ENCODE measurements around the gene BTBD18.

The BTBD18 gene, protein sequence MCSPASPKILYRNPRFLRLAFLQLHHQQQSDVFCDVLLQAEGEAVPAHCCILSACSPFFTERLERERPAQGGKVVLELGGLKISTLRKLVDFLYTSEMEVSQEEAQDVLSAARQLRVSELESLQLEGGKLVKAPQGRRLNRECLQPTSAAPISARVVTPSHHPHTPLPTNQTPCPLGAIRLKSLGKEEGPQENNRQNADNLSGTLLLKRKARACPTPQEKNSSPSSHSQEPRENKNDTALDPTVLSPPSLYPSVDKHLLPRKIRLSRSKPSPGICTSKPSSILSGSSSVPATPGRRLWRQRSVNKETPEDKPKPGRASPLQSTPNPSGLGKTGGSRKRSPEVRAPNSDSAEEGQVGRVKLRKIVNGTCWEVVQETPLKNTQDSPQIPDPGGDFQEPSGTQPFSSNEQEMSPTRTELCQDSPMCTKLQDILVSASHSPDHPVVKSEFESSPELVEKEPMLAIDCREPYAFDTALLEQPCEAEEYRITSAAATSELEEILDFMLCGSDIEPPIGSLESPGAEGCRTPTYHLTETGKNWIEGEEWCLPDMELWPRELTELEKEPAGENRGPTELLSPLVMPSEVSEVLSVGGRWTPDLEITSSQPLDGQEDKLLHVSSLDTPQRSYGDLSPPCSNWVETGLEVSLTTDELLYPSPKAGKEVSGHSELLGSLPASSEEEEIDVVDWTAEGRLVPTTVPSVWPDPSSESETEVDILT

DNA sequence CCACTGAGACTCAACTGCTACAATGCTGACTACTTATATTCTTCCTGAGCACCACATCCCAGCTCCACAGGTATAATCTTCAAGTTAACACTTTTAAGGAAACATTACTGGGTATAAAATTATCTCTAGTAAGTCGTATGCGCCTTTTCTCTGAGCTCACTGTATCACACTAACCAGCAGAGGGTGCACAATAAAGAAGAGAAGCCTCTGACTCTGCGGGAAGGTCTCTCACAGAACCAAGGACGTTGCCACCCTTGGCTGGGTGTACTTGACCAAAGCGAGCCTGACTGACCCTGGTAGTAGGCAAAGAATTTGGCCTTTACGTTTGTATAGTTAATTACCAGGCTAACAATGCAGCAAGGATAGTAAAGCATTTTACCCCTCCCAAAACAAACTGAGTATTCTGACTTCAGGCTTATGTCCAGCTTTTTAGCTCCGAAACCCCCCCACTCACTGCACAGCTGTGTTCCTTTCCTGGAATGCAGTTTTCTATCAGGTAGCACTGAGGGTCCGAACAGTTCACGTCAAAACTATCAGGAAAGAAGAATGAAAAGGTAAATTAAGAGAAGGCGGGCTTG lies at the start of gene BTBD18:
Gene BTBD18, minus strand, starts transcription at position 144 of the 578 bp plus-strand sequence. CDS start 631 bp downstream, outside the sequence.
- peak; percentile 6 for DNase-seq

DNA sequence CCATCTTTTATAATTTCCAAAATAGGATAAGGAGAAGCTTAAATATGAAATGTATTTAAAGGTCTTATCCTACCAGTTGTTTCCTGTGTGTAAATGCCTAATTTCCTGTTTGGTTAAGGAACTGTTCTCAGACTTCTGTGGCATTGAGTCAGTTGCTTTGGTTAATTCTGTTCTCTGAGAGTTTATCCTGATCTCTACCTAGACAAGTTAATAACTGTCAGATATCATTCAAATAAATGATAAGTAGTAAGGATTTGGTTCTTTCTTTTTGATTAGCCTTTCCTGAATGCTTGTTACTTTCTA lies 49.5 kb upstream of the BTBD18 start:
- no peak for DNase-seq

DNA sequence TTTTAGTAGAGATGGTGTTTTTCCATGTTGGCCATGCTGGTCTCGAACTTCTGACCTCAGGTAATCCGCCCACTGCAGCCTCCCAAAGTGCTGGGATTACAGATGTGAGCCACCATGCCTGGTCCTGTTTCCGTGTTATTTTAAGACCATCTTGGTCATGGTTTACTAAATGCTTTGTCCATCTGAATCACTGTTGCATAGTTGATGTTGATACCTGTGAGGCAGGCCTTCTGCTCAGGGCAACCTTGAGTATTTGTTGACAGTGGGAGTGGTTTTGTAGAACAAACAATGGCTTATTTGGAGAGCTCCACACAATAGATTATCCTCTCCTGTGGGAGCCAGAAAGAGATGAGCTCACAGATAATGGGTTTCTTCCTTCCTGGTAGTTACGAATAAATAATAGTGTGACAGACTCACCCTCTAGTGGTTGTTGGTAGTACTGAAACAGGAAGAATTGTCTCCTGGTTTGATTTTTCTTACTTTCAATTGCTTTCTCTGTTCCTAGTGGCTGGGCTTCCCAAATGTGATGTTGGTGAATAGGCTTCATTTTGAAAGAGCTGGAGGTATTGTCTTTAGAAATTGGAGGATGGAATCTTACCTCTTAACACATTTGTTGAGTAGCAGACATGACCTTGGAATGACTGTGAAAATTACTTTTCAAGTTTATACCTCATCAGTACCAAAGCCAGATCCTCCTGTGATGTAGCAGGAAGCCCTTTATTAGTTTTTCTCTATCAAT lies 49.0 kb upstream of the BTBD18 start:
- peak; percentile 96 for DNase-seq

DNA sequence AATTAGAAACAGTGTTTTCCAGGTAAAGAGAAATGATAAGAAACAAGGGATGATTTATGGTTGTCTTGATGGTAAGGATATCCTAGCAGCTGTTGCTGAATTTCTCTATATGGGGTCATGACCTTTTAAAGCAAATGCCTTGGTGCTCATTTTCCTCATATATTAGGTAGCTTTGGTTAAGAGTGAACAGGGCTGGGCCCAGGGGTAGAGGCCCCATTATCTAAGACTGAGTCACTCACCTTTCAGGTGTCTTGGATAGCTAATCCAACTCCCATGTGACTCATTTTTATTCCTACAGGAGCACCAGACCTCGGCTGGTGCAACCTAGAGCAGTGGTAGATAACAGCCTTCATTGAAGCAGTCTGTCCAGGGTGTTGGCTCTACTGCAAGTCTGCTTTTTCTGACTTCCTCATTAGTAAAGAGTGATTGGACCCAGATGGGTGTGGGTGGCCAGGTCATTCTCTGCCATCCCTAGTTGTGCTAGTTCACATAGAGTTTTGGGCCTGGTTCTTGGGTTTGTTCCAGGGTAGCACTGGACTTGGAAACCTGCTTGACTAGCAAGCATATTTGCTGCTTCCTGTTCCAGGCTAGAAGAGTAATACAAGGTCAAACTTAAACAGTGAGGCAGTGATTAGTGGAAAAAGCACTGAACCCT lies 47.4 kb upstream of the BTBD18 start:
- DNase-seq, result no peak

DNA sequence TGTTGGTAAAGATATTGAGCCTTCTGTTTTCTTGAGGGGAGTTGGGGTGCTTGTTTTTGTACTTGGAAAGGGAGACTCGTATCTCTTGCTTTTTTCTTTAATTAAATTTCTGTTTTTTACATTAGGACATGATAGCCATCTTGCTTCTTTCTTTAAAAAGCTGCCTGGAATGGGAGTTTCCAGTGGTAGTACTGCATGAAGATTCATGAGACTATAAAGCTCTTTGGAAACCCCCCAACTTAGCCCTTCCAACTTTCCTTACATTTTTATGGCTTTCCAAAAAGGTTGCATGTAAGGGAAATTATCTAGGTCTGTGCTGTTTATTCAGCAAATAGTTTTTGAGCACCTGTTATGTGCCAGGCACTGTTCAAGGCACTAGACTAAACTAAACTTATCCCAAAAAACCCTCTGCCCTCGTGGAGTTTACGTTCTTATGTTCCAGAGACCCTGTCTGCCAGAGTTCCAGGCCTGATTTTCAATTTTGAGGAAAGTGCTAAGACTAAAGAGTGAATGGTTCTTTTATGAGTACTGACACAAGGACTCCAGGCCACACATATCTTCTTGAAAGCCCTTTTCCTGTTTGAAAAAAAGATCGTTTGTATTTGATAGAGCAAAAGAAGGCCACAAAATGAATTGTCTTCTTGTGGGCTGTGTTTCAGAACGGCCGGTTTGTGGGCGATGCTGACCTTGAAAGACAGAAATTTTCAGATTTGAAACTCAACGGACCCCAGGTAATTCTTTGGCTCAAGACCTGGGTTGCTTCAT lies 41.9 kb upstream of the BTBD18 start:
- no peak for DNase-seq

DNA sequence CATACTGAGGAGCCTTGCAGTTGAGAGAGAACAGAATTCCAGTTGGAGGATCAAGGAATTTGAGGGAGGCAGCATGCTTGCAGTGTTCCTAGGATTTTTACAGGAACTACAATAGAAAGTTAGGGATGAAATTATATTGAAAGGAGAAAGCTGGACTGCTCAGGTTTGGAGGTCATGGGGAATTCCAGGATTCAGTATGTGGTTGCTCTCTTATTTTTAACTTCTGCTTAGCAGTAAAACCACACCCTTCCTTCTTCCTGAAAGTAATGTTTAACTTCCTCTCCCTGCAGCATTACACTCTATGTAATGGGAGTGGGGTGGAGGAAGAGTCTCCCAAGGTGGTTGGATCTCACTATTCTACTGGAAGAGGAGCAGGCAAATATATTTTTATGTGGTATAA lies 41.3 kb upstream of the BTBD18 start:
- no peak for DNase-seq

DNA sequence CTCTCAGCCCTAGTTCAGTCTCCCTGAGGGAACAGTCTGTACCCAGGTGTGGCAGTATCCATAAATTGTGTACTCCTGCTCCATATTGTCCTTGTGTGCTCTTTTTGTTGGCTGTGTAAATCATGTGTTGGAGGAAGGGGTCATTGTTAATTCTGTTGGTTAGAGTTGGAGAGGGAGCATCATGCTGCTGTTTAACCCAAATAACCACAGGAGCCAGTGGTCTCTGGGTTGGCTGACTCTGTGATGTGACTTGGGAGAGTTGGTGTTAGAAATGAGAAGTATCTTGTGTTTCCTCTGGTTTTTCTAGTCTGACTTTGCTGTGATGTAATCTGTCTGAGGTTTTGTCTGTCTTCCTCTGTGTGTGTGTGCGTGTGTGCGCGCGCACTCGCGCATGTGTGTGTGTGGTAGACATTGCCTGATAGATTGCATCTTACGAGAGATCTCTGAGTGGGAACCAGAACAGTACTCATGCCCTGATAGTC lies 40.5 kb upstream of the BTBD18 start:
- no peak for DNase-seq

DNA sequence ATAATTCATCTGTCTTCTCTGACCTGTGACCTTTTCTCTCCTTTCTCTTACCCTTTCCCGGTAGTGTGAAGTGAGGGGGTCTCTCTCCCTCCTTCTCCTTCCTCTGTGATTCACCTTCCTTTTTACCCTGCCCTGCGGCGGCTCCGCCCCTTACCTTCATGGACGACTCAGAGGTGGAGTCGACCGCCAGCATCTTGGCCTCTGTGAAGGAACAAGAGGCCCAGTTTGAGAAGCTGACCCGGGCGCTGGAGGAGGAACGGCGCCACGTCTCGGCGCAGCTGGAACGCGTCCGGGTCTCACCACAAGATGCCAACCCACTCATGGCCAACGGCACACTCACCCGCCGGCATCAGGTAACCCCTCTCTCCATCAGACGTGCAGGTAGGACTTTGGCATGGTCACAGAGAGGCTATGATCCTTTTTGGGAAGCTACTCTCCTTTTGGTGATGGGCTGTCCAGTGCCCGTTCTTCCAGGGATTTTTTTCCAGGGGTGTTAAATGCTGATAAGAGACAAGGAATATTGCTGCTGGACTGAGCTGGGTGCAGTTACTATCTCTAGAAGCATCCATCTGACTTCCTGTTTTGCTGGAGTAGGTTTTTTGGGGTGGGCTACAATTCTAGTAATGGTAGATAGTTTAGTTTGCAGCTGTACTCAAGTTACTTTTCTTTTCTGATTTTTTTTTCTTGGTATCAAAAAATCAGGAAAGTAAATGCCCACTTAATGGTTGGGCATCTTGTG lies 39.9 kb upstream of the BTBD18 start:
- DNase-seq, result no peak

DNA sequence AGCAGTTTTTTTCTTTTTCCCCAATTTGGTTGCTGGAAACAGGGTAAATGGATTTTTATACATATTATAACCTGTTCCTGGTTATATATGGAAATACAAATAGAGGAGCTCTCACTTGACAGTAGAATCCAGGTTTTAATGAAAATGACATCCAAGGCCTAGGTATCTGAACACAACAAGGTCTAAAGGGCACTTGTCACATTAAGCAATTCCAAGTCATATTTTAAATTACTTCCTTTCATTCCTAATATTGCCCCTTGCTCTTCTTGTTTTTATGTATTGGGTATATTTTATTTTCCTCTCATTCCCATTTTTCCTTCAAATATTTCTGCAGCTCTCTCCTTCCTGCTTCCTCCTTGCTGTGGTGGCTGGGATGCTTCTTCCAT lies 37.1 kb upstream of the BTBD18 start:
- DNase-seq, result no peak

DNA sequence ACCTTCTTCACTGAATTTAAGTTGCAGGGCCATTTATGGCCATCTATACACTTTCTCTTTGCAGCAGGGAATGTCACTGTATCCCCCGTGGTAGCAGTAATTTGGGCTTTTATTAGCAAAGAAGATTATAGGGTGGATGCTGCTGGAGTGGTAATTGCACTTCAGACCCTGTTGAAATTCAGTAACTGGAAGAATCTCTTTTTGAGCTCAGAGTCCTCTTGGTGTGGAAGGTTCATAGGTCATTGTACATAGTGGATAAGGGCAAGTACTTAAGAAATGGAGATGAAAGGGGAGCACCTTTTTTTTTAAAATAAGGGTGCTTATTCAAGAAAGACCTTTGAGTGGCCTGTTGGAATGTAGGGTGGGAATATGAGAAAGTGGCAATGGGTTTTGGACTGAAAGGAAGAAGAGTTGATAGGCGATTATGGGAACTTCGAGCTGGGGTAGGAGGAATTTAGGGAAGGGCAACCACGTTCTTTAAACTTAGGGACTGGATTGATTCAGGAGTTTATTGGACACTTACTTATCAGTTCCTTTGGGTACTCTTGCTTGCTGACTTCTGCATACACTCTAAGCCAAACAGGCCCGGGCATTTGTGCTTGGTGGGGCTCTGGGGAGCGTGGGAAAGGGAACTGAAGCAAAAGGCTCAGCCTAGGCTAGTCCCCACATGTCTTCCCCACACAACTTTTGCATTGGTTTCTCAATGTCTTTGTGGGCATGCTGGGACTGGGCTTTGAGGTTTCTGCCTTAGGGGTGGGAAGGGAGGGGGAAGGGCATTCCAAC lies 36.5 kb upstream of the BTBD18 start:
- DNase-seq, result no peak

DNA sequence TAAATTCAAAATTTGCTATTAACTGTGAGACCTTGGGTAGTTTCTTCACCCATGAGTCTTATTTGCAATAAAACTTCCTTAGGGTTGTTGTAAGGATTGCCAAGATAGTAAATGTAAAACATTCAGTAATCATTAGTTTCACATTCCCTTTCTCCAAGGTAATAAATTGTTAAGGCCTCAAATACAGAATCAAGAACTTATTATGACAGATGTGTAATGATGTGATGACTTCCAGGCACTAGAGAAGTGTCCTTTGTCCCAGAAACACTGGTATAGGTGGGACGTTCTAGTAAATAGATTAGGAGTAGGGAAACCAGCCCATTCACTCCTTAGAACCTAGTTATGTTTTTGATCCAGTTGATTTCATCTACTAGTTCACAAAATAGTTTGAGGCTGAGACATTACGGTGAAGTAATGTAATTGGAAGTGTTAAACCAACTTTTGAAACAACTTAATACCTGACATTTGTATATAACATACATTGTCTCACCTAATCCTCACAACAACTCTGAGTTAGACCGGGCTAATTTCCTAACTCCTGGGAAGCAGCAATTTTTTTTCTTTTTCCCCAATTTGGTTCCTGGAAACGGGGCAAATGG lies 35.5 kb upstream of the BTBD18 start:
- DNase-seq, result no peak

DNA sequence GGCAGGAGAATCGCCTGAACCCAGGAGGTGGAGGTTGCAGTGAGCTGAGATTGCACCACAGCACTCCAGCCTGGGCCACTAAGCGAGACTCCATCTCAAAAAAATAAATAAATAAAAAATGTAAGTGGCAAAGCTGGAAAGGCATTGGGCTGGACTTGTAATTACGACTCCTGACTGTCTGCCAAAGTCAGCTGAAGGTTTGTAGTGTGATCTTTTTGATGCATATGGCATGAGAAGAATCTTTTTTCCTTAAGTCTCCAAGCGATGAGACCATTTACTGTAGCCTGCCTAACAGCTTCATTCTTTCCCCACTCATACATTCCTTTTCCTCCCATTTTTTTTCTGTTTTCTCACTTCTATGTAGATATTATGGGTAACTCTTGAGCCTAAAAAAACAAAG lies 34.8 kb upstream of the BTBD18 start:
- DNase-seq, result no peak

DNA sequence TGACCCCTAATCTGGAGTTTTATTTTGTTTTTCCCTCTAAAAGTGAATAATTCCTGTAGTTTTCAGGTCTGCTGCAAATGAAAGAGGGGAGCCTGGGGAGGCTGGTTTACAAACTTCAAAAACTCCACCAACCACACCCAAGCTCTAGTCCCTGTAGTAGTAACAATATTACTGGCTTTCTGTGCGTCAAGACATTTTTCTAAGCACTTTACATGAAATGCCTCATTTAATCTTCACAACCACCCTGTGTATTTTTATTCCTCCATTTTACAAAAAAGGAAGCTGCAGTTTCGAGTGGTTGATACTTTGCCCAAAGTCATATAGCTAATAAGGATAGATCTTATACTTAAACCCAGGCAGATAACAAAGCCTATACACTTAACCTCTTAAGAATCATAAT lies 33.5 kb upstream of the BTBD18 start:
- DNase-seq, result no peak

DNA sequence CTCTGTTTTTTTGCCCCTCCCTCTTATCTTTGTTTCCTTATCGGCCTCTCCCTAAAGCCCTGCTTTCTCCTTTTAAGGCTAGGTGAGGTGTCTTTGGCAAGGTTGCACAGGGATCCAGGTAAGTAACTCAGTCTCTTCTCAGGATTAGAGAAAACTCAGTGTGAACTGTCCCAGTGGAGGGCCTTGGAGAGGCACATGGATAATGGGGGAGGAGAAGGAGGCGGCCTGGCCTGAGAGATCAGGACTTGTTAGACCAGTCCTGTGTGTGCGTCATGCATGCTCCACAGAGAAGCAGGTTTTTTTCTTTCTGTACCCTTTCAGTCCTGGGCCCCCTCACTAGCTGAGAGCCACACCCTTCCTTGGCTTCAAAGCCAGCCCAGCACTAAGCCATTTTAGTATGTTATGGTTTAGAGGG lies 29.9 kb upstream of the BTBD18 start:
- DNase-seq, result no peak

DNA sequence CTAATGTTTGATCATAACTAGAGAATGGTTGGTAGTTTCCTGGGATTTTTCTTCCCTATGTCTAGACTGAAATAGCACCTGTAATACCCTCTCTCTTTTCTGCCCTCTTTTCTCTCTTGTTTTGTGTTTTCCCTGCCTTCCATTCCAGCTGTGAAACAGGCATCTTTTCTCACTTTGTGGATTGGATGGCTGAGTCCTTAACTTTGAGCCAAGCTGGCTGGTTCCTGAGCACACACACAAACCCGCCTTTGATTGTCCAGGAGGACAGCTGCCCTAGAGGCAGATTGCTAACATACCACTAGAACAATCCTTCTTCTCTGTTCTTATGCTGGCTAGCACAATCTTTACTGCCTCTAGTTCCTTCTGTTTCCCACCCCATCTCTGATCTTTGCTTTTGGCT lies 27.7 kb upstream of the BTBD18 start:
- DNase-seq, result no peak

DNA sequence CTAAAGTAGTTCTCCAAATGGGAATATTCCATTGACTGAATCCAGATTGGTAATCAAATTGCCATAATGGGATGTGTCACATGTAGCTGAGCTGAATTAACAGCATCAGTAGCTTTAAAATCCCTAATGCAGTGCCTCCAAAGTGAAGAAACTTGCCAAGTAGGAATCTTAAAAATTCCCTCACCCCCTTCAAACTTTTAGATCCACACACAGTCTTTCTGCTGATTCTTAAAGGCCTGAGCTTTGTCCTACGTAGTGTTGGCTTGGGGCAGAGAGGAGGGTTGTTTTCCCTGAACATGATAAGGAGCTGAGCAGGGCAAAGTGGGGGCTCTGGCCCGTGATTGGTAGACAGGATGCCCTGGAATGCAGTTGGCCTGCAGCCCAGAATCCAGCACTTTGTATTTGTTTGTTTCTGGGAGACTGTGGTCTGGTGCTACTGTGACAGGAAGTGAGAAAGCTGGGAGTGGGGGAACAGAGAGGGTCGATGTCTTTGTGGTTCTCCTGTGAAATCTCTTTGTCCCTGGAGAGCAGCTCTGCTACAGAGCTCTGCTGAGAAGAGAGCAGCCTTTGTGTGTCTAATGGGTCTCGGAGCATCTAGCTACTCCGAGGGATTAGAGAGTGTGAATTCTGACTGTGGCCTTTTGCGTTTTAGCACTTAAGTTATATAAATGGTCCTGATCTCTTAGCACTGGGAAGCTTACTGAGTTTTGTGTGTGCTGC lies 26.9 kb upstream of the BTBD18 start:
- no peak for DNase-seq

DNA sequence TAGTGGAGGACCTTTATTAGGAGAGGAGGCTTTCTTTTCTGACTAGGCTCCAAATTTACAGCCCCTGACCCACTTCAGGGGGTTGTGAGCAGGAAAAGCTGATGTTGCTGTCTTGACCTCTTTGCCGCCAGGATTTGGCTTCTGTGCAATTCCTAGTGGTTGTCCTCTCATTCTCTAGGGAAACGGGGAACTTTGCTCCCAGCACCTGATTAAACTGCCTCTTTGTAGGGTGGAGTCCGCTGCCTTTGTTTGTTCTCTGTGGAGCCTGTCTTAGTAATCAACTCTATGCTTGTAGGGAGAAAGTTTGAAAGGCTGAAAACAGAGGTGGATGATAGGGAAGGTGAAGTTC lies 26.3 kb upstream of the BTBD18 start:
- no peak for DNase-seq

DNA sequence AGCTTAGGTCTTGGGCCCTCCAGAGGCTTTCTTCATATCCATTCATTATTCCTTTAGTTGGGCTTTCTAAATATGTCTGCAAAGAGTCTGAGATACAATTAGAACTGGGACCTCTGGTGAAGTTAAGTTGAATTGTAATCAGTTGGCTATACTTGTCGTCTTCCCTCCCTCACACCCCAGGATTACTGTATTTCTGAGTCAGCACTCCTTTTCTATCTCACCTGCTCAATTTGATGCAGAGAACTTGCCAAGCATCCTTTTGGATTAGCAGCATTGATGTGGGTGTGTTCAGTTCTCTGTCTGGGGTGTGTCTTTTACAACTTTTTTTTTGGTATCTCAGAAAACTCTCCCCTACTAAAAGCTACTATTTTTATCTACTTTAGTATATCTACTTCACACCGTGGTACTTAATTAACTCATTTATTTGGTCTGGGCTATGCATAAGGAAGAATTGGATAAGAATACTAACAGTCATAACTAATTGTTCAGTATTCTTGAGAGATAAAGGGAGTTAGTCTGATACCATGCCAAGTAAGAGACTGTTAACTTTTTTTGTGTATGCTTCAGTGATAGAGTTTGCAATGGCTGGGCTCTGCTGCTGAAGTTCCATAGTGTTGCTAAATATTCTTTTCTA lies 25.1 kb upstream of the BTBD18 start:
- no peak for DNase-seq

DNA sequence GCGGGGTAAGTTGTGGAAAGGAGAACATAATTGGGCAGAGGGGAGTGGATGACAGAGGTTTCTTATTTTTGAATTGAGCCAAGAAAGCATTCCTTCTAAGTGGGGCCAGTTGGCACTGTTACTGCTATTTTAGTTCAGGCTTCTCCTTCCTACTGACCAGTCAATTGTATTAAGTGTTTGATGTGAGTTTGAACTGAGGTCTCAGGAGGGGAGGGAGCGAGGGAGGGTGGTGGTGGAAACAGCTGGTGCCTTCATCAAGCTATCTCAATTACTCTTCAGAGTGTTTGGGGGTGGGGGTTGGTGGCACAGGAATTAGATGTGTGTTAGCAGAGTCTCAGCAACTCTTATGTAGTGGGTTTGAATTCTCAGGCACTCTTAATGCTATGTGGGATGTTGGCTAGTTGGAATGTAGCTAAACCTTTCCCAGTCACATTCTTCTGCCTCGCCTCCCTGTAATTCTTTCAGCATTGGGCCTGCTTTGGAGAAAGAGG lies 24.5 kb upstream of the BTBD18 start:
- DNase-seq, result no peak
